Islet of Langerhans (tissue), 1 donor: Measurements from ENCODE around the gene UBL3.

Source experiments
- FAIRE-seq: peaks from one replicate; lab custom pipeline; 2011; peaks lifted over from hg19 to GRCh38; lab: Jason Lieb, UNC

The UBL3 gene

DNA sequence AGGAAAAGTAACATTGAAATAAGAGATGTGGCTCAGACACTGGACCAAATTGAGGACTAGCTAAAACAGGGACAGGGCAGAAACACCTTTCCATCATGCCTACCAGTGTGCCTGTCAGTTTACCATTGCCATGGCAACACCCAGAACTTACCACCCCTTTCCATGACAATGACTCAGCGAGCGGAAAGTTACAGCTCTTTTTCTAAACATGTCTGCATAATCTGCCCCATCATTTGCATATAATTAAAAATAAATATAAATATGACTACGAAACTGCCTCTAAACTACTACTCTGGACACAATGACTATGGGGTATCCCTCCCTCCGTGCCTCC lies 96.0 kb downstream of the UBL3 start:
- no peak for FAIRE-seq

DNA sequence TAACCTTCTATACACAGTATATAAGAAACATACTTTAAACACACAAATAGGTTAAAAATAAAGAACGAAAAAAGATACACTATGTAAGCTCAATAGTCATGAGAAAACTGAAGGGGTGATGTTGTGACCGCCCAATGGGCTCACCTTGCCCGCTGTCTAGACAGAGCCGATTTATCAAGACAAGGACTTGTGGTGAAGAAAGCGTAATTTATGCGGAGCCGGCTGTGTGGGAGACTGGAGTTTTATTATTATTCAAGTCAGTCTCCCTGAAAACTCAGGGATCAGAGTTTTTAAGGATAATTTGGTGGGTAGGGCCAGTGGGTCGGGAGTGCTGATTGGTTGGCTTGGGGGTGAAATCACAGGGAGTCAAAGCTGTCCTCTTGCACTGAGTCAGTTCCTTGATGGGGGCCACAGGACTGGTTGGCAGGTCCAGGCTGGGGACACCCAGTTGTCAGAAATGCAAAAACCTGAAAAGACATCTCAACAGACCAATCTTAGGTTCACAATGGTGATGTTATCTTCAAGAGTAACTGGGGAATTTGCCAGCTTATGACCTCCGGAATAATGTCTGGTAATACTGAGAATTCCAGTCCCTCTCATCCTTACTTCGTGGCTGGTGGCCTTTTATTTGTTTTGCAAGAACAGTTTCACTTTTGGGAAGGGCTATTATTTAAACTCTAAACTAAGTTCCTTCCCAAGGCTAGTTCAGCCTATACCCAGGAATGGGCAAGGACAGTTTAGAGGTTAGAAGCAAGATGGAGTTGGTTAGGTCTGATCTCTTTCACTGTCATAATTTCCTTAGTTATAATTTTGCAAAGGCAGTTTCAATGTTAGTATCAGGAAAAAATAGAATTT lies 96.6 kb downstream of the UBL3 start:
- no peak for FAIRE-seq

- FAIRE-seq, result no peak
Measured at GRCh38 chr13:29752175-29752574, 98.2 kb downstream of the UBL3 start.

GRCh38 chr13:29750183-29750530 lies 100.3 kb downstream of the UBL3 start:
- no peak for FAIRE-seq

DNA sequence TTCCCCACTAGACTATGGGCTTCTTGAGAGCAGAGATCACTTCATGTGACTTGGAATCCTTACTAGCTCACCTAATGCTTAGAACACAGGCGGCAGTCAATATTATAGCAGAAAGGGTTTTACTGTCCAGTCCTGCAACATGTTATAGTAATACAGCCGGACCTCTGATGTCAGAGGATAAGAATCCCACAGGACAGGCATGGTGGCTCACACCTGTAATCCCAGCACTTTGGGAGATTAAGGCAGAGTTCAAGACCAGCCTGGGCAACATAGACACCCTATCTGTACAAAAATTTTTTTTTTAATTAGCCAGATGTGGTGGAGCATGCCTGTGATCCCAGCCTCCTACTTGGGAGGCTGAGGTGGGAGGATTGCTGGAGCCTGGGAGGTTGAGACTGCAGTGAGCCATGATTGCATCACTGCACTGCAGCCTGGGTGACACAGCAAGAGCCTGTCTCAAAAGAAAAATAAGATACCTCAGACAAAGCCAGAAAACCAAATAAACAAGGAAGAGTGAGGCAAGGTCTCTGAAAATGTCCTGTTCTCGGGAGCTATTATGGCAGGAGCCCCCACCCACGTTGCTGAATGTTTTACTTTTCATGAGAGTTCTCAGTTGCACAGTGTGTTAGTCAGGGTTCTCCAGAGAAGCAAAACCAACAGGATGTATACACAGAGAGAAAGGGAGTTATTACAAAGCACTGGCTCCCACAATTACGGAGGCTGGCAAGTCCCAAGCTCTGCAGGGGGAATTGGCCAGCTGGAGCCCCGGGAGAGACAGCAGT lies 100.8 kb downstream of the UBL3 start:
- FAIRE-seq, result no peak

DNA sequence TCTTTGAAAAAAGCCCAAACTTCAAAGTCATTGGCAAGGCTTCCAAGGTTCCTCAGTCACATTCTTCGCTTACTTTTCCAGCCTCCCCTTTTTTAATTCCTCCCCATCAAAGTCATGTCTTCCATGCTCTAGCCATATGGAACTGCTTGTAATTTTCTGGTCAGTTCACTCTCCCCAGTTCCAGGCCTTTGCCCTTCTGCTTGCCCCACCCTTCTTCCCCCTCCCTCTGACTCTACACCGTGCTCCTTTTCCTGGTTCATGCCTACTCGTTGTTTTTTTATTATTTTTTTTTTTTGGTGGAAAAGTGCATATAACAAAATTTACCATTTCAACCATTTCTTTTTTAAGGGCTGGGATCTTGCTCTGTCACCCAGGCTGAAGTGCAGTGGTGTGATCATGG lies 102.3 kb downstream of the UBL3 start:
- FAIRE-seq, result no peak

DNA sequence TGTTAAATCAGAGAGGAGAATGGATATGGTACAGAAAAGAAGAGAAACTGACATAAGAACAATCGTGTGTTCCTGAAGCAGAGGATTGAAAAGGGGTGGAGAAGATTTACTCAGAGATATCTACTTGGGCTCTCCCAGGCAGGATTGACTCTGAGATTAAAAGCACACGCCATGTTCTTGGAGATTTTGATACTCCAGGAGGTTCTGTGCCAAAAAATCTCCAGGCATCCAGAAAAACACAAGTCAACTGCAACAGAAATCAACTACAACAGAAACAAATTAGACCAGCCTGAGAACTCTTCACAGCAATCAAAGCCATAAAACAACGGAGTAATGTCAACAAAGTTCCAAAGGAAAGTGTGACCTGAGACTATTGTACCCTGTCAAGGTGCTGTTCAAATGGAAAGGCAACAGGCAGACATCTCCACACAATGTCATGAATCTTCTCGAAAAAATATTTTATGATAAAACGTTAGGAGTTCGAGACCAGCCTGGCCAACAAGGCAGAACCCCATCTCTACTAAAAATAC lies 104.2 kb downstream of the UBL3 start:
- FAIRE-seq, result no peak

- FAIRE-seq, result no peak
Measured at GRCh38 chr13:29745704-29746103, 104.7 kb downstream of the UBL3 start.

GRCh38 chr13:29743201-29743786 lies 107.1 kb downstream of the UBL3 start:
- peak; percentile 98 for FAIRE-seq

- no peak for FAIRE-seq
Measured at GRCh38 chr13:29740961-29741360, 109.5 kb downstream of the UBL3 start.

- FAIRE-seq, result peak; percentile 99
Measured at GRCh38 chr13:29737061-29737460, 113.4 kb downstream of the UBL3 start.

GRCh38 chr13:29733147-29733611 lies 117.2 kb downstream of the UBL3 start:
- no peak for FAIRE-seq

GRCh38 chr13:29730253-29730652 lies 120.2 kb downstream of the UBL3 start:
- no peak for FAIRE-seq

- FAIRE-seq, result no peak
Measured at GRCh38 chr13:29722415-29722814, 128.0 kb downstream of the UBL3 start.

GRCh38 chr13:29721766-29722165 lies 128.7 kb downstream of the UBL3 start:
- no peak for FAIRE-seq

DNA sequence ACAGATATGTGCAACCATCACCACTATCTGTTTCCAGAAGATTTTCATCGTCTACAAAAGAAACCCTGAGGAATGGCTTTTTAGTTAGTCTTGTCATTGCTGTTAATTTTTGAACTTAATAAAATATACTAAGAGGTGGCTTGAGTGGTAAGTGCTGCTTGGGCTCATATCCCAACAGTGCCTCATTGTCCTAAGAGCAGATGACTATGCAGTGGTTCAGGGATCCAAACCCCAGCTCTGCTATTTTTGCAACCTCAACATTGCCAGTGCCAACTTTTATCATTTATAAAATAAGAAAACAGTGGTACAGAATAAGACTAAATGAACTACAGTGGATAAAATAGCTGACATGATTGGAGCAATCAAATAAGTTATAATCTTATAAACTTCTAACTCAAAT lies 131.7 kb downstream of the UBL3 start:
- FAIRE-seq, result no peak

DNA sequence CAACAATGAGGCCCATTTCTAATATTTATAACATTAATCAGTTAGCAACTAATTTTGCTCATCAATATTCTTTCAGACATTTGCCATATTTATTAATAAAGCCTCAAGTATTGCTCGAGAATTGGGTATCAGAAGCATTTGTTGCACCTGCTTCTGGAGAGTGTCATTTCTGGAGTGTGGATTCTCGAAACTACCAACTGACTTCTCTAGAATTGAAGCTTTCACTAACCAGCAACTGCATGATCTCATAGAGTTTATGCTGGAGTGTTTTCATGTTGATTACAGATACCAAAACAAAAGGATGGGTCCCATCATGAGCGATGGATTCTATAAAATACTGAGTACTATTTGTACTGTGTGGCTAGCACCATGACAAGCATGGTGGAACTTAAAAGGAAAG lies 133.9 kb downstream of the UBL3 start:
- FAIRE-seq, result no peak
